Activated naive CD8-positive, alpha-beta T cell treated with anti-CD3 and anti-CD28 coated beads, Interleukin-2, amount 50 U/mL, for 24 hours (primary cell): ENCODE data around the gene BSG.
"Not testable (repeated sequence)": the region's sequence is repeated elsewhere in the genome, so short reads cannot be mapped to it uniquely, and the experiment has no call there.

ENCODE experiments used
- ATAC-seq: fragments of 150-1000 bp; cut with Tn5 transposase; one replicate; pipeline ENCODE4 v1.10.0; 2021
- DNase-seq: peaks from one replicate; pipeline ENCODE4 v3.0.0; 2021
- H3K27ac Mint-ChIP-seq: one replicate; pipeline ENCODE4 v1.8.0; 2021; ENCODE audit warnings: mild to moderate bottlenecking, mixed read lengths
- H3K27me3 Mint-ChIP-seq: one replicate; pipeline ENCODE4 v1.8.0; 2021; ENCODE audit warnings: mixed read lengths
- H3K36me3 Mint-ChIP-seq: one replicate; pipeline ENCODE4 v1.8.0; 2021; ENCODE audit warnings: low read depth, mixed read lengths
- H3K4me1 Mint-ChIP-seq: one replicate; pipeline ENCODE4 v1.8.0; 2021; ENCODE audit warnings: mixed read lengths
- H3K4me3 Mint-ChIP-seq: one replicate; pipeline ENCODE4 v1.8.0; 2021; ENCODE audit warnings: mild to moderate bottlenecking, moderate library complexity, mixed read lengths
- H3K9me3 Mint-ChIP-seq: one replicate; pipeline ENCODE4 v1.8.0; 2021; ENCODE audit warnings: mixed read lengths

The BSG gene

DNA sequence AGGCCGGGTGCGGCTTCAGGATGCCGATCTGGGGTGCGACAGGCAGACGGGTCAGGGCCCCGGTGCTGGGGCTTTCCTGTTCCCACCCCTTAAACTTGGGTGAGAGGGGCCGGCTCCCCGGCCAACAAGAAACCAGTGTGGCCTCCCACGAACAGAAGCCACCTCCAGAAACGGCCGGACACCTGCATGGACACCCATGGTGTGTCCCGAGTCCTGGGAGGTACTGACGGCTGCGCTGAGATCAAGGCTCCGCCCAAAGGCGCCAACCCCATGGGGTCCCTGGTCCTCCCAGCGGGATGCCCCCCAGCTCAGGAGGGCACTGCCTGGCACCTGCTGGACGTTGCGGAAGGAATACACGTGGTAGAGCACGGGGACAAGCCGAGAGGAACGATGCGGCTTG, 49.4 kb downstream of the BSG start:
- ATAC-seq (no peak), DNase-seq (no peak)
- Mint-ChIP-seq H3K4me1 (no peaks in the 10 kb centered on the region), H3K4me3 (no peak overlapping the region), H3K27ac (no peak overlapping the region), H3K9me3 (no peaks in the 10 kb centered on the region), H3K27me3 (no peaks in the 10 kb centered on the region), H3K36me3 (peaks cover 16% of the 10 kb centered on the region)

DNA sequence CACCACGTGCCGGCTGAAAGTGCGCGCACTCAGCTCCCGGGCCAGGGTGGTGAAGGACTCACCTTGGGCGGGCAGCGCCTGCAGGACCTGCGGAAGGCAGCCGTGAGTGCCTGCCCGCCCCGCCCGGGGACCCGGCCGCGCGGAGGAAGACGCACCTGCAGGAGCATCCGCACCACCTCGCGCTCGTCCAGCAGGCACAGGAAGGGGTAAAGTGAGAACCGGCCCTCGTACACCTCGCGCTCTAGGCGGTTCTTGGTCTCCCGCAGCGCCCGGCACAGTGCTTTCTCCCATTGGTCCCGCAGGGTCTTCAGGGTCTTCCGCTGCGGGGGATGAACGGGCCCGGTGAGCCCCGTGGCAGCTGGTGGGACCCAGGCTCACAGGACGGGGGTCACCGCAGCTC, 50.3 kb downstream of the BSG start:
- Mint-ChIP-seq H3K27me3 (no peaks in the 10 kb centered on the region), H3K4me1 (no peaks in the 10 kb centered on the region), H3K9me3 (no peaks in the 10 kb centered on the region), H3K4me3 (no peak overlapping the region), H3K27ac (no peak overlapping the region), H3K36me3 (peaks cover 14% of the 10 kb centered on the region)
- DNase-seq (no peak), ATAC-seq (no peak)

GRCh38 chr19:623175-623916, 51.0 kb downstream of the BSG start:
- no peak for DNase-seq
- Mint-ChIP-seq H3K9me3 (no peaks in the 10 kb centered on the region), H3K4me1 (no peaks in the 10 kb centered on the region), H3K36me3 (peaks cover 16% of the 10 kb centered on the region), H3K27ac (no peak overlapping the region), H3K27me3 (no peaks in the 10 kb centered on the region), H3K4me3 (no peak overlapping the region)
- no peak for ATAC-seq

DNA sequence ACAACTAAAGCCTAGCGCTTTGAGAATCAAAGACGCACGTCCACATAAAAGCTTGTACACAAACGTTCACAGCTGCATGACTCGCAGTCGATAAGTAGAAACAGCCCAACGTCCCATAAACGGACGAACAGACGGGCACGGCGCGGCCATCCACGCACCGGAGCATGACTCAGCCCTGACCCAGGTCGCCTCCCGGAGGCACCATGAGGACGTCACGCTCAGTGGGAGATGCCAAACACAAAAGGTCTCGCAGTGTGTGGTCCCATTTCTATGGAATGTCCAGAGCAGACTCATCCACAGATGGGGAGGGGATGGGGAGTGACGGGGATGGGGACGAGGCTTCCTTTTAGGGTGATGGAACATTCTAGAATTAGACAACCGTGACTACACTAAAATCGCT, 51.6 kb downstream of the BSG start:
- Mint-ChIP-seq H3K36me3 (peaks cover 19% of the 10 kb centered on the region), H3K4me3 (no peak overlapping the region), H3K4me1 (peaks cover 2% of the 10 kb centered on the region), H3K9me3 (no peaks in the 10 kb centered on the region), H3K27ac (no peak overlapping the region), H3K27me3 (no peaks in the 10 kb centered on the region)
- no peak for ATAC-seq
- no peak for DNase-seq

DNA sequence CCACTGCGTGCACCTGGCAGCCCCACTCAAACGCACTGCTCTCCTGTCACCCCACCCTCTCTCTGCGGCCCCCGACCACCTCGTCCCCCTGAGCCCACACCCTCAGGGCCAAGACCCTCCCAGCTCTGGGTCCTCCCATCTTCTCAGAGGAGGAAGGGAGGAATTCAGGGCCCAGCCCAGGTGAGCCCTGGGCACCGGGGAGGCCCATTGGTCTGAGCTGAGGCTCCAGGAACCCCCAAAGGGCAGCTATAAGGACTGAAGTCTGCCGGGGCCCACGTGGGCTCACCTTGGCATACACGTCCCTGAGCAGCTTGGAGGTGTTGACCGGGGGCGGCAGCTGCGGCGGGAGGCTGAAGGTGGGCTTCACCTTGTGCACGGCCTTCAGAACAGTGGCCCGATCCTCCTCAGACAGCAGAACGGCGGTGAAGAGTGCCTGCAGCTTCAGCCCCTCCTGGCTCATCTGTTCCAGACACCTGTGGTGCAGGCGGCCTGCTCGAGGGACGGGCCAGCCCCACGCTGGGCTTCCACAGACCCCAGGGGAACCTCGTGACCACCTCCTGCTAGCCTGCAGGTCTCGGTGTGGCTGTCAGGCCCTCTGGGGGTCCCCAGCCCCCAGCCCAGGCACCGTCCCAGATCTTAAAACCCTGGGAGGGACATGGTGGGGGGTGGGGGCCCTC, 52.2 kb downstream of the BSG start:
- H3K9me3 Mint-ChIP-seq = no peaks in the 10 kb centered on the region
- no peak overlapping the region for H3K27ac Mint-ChIP-seq

GRCh38 chr19:625257-625656, 52.9 kb downstream of the BSG start:
- Mint-ChIP-seq H3K36me3 (peaks cover 23% of the 10 kb centered on the region), H3K9me3 (no peaks in the 10 kb centered on the region), H3K4me3 (no peak overlapping the region), H3K27me3 (no peaks in the 10 kb centered on the region), H3K27ac (no peak overlapping the region), H3K4me1 (peaks cover 4% of the 10 kb centered on the region)
- DNase-seq (no peak), ATAC-seq (no peak)

More for the DNA sequence above, 52.2 kb downstream of the BSG start:
- peaks cover 3% of the 10 kb centered on the region for H3K4me1 Mint-ChIP-seq
- ATAC-seq = peak; percentile 8
- no peaks in the 10 kb centered on the region for H3K27me3 Mint-ChIP-seq
- H3K4me3 Mint-ChIP-seq = no peak overlapping the region
- H3K36me3 Mint-ChIP-seq = peaks cover 20% of the 10 kb centered on the region
- no peak for DNase-seq

GRCh38 chr19:626566-626965, 54.2 kb downstream of the BSG start:
- H3K27ac Mint-ChIP-seq, ATAC-seq, H3K4me3 Mint-ChIP-seq, H3K27me3 Mint-ChIP-seq, H3K9me3 Mint-ChIP-seq, DNase-seq: not testable (repeated sequence)
- Mint-ChIP-seq H3K4me1 (peaks cover 12% of the 10 kb centered on the region), H3K36me3 (peaks cover 30% of the 10 kb centered on the region)

- Mint-ChIP-seq H3K9me3 (no peaks in the 10 kb centered on the region), H3K4me1 (peaks cover 26% of the 10 kb centered on the region), H3K36me3 (peaks cover 33% of the 10 kb centered on the region), H3K27ac (no peak overlapping the region), H3K27me3 (no peaks in the 10 kb centered on the region), H3K4me3 (no peak overlapping the region)
- no peak for ATAC-seq
- no peak for DNase-seq
Observed at GRCh38 chr19:628168-628567, 55.8 kb downstream of the BSG start.

GRCh38 chr19:629515-629914, 57.1 kb downstream of the BSG start:
- not testable (repeated sequence) for ATAC-seq, DNase-seq, H3K9me3 Mint-ChIP-seq, H3K27ac Mint-ChIP-seq, H3K27me3 Mint-ChIP-seq, H3K4me3 Mint-ChIP-seq
- Mint-ChIP-seq H3K4me1 (peaks cover 36% of the 10 kb centered on the region), H3K36me3 (peaks cover 30% of the 10 kb centered on the region)

- peaks cover 29% of the 10 kb centered on the region for H3K36me3 Mint-ChIP-seq
- no peak overlapping the region for H3K4me3 Mint-ChIP-seq
- ATAC-seq (no peak), DNase-seq (no peak)
- peaks cover 2% of the 10 kb centered on the region for H3K27me3 Mint-ChIP-seq
- no peak overlapping the region for H3K27ac Mint-ChIP-seq
- H3K4me1 Mint-ChIP-seq = peaks cover 36% of the 10 kb centered on the region
- no peaks in the 10 kb centered on the region for H3K9me3 Mint-ChIP-seq
Observed at GRCh38 chr19:629961-630714, 57.7 kb downstream of the BSG start.

GRCh38 chr19:632579-633067, 60.2 kb downstream of the BSG start:
- Mint-ChIP-seq H3K4me3 (peak overlapping the region; percentile 98), H3K27me3 (peaks cover 2% of the 10 kb centered on the region), H3K36me3 (peaks cover 24% of the 10 kb centered on the region), H3K27ac (peak overlapping the region; percentile 95), H3K9me3 (no peaks in the 10 kb centered on the region), H3K4me1 (peaks cover 39% of the 10 kb centered on the region)
- DNase-seq = peak; percentile 68
- ATAC-seq = peak; percentile 53
